Medulla oblongata (tissue), 1 donor: Measurements from ENCODE around the gene AQP12A.
A peak's percentile ranks its signal among the peaks of the same experiment; 100 is the strongest.
"Not testable (repeated sequence)": the region's sequence is repeated elsewhere in the genome, so short reads cannot be mapped to it uniquely, and the experiment has no call there.

ENCODE experiments used
- DNase-seq: peaks from one replicate; pipeline ENCODE4 v3.0.0-alpha.2; 2015; ENCODE audit errors: extremely low spot score

The AQP12A gene

GRCh38 chr2:240687741-240688552, 3.7 kb upstream of the AQP12A start:
- DNase-seq = no peak

- DNase-seq = no peak
Observed at GRCh38 chr2:240688553-240688919, 3.1 kb upstream of the AQP12A start.

GRCh38 chr2:240689975-240690374, 1.7 kb upstream of the AQP12A start:
- no peak for DNase-seq

- DNase-seq = not testable (repeated sequence)
Observed at GRCh38 chr2:240690421-240691074, 1.1 kb upstream of the AQP12A start.

- DNase-seq = not testable (repeated sequence)
Observed at GRCh38 chr2:240691075-240691427, 615 bp upstream of the AQP12A start.

- DNase-seq = not testable (repeated sequence)
Observed at GRCh38 chr2:240692583-240693561, 1.2 kb downstream of the AQP12A start.

GRCh38 chr2:240694304-240694703, 2.6 kb downstream of the AQP12A start:
- DNase-seq = not testable (repeated sequence)

- DNase-seq = not testable (repeated sequence)
Observed at GRCh38 chr2:240695593-240695992, 3.9 kb downstream of the AQP12A start.

GRCh38 chr2:240696469-240696868, 4.8 kb downstream of the AQP12A start:
- not testable (repeated sequence) for DNase-seq

- DNase-seq = not testable (repeated sequence)
Observed at GRCh38 chr2:240698852-240699561, 7.3 kb downstream of the AQP12A start.

- DNase-seq = not testable (repeated sequence)
Observed at GRCh38 chr2:240699835-240700234, 8.2 kb downstream of the AQP12A start.

- not testable (repeated sequence) for DNase-seq
Observed at GRCh38 chr2:240700616-240701015, 8.9 kb downstream of the AQP12A start.

- no peak for DNase-seq
Observed at GRCh38 chr2:240701091-240701735, 9.5 kb downstream of the AQP12A start.

- no peak for DNase-seq
Observed at GRCh38 chr2:240701736-240702639, 10.3 kb downstream of the AQP12A start.

- DNase-seq = no peak
Observed at GRCh38 chr2:240702640-240703011, 11.0 kb downstream of the AQP12A start.

- DNase-seq = no peak
Observed at GRCh38 chr2:240703417-240704341, 12.0 kb downstream of the AQP12A start.

GRCh38 chr2:240704651-240705050, 13.0 kb downstream of the AQP12A start:
- DNase-seq = no peak

GRCh38 chr2:240705204-240705791, 13.6 kb downstream of the AQP12A start:
- DNase-seq = peak; percentile 51
